ENCODE measurements around the gene SP1.
"Not testable (repeated sequence)": the region's sequence is repeated elsewhere in the genome, so short reads cannot be mapped to it uniquely, and the experiment has no call there.

SP1 gene

DNA sequence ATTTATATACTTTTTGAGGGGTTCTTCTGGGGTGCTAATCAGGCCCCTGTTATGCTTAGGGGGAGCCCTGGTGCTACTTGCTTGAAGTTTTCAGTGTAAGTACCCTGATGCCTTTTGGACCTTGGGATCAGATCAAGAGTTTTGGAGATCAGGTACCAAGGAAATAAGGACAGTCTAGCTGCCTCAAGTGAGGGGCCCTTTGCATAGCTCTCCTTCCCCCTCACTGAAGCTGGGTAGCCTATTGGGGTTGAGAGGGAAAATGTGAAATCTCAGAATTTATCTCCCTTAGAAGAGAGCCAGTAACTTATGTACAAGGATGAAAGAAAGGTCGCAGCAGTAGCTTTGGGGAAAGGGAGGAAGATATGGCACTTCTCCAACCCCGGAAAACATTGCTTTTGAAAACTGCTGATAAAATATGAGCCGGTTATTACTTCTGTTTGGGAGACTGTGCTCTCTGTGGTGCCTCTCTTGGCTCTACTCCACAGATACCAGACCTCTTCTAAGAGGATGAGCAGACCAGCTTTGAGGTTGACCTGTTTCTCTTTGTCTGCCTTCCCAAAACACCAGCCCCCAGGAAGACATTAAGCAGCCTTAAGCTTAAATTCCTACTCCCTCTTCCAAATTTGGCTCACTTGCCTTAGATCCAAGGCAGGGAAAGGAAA lies 34.9 kb downstream of the SP1 start:
- DNase-seq (ENCODE audit: low read depth) = no peak

DNA sequence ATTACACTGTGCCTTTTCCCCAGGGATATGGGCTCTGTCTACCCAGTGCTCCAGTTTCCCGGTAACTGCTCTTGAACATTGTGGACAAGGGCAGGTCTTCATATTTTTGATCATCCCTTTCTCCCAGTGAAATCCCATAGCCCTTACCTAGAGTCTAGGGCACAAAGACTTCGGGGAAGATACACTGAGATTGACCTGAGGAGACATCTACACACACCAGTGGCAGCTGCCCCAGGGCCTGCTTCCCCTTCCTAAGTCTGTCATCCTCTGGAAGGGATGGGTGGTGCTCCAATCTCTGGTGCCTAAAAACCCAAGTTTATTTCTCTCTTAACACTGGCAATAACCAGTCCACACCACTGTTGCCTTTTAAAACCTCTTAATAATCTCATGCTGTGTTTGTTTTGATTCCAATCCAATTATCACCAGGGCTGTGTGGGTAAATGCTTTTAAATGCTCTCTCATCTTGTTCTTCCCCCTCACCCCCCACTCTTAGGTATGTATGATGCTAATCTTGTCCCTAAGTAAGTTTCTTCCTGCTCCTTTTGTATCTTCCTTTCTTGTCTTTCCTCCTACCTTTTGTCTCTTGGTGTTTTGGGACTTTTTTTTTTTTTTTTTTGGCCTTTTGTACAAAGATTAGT lies 35.9 kb downstream of the SP1 start:
- not testable (repeated sequence) for DNase-seq (ENCODE audit: low read depth)

DNA sequence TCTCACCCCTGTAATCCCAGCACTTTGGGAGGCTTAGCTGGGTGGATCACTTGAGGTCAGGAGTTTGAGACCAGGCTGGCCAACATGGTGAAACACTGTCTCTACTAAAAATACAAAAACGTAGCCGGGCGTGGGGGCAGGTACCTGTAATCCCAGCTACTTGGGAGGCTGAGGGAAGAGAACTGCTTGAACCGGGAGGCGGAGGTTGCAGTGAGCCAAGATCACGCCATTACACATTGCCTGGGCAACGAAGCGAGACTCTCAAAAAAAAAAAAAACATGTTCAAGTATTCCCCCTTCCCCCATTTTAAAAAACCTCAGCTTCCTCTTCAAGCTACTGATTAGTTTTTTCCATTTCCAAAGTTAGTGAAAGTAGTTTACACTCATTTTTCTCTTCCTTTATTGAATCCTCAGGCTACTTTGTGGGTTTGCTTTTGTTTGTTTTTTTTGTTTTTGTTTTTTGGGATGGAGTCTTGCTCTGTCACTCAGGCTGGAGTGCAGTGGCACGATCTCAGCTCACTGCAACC lies 37.4 kb downstream of the SP1 start:
- DNase-seq (ENCODE audit: low read depth) = not testable (repeated sequence)

DNA sequence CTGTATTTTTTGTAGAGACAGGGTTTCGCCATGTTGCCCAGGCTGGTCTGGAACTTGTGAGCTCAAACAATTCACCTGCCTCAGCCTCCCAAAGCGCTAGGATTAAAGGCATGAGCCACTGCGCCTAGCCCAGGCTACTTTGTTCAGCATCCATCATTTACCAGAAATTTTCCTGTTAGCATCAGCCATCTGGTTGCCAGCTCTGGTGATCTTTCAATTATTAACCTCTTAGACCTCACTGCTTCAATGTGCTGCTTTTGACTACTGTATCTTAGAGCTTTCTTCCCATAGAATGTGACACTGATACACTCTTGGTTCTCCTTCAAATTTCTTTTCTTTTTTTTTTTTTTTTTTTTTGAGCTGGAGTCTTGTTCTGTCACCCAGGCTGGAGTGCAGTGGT lies 38.2 kb downstream of the SP1 start:
- no peak for DNase-seq (ENCODE audit: low read depth)

DNA sequence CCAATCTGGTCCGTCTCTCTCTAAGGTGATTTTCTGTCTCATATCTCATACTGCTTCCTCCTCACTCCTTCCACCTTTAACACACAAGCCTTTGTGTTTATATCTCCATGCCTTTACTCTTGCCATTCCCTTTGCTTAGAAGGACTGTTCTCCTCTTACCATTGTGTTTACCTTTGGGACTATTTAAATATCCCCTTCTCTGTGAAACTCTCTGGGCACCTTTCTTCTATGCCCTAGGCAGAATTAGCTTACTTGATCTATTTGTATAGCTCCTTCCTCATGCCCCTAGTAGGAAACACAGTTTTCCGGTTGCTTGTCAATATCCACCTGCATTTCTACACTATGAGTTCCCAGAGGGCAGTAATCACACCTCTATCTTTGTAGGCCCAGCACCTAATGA lies 39.8 kb downstream of the SP1 start:
- no peak for DNase-seq (ENCODE audit: low read depth)

DNA sequence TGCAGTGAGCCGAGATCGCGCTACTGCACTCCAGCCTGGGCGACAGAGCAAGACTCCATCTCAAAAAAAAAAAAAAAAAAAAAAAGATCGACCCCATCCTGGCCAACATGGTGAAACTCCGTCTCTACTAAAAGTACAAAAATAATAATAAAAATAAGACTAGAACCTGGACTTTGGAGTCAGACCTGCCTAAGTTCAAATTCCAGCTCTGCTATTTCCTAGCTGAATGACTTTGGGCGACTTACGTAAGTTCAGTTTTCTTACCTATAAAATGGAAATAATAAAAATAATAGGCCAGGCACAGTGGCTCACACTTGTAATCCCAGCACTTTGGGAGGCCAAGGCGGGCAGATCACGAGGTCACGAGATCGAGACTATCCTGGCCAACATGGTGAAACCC lies 42.3 kb downstream of the SP1 start:
- not testable (repeated sequence) for DNase-seq (ENCODE audit: low read depth)

DNA sequence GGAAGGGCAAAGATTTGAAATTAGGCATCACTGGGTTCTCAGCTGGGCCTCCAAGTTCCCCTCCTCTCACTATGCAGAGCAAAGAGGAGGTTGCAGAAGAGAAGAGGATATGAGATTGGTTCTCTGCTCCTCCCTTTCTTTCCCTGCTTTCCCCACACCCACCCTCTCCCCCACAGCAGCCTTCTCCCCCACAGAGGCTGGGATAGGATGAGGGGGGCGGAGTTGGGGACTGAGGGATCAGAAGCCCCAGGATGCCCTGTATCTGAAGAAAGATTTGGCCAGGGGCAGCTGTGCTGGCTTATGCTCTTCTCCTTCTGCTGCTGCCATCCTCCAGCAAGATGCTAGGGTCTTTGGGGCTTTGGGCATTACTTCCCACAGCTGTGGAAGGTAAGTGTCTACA lies 43.6 kb downstream of the SP1 start, which contains the start of gene AMHR2:
AMHR2 (plus strand) TSS at position 259 of the 400 bp plus-strand sequence; CDS start at position 339, 80 bp downstream.
- DNase-seq (ENCODE audit: low read depth) = no peak

DNA sequence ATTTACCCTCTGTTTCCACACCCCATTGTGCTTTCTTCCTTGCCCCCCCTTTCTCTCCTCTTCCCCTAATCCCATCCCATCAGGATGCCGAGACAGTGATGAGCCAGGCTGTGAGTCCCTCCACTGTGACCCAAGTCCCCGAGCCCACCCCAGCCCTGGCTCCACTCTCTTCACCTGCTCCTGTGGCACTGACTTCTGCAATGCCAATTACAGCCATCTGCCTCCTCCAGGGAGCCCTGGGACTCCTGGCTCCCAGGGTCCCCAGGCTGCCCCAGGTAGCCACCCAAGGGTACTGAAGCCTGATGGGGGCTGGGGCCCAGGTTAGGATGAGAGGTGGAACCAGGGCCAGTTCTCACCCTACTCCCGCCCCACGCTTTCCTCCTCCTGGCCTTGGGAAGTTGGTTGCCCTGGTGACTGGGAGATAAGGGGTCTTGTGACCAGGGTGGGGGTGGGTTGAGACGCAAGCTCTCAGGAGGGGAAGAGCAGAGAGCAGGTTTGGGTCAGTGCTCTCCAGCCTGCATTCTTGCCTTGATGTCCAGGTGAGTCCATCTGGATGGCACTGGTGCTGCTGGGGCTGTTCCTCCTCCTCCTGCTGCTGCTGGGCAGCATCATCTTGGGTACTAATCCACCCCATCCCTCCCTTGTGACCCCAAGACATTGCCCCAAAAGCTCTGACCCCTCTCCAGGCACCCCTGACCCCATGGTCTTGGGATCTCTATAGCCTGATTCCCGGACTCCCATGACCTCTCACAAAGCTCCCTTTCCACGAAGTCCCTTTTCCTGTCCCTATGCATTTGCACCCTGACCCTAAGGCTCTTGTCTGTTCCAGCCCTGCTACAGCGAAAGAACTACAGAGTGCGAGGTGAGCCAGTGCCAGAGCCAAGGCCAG lies 44.9 kb downstream of the SP1 start:
- no peak for DNase-seq (ENCODE audit: low read depth)

DNA sequence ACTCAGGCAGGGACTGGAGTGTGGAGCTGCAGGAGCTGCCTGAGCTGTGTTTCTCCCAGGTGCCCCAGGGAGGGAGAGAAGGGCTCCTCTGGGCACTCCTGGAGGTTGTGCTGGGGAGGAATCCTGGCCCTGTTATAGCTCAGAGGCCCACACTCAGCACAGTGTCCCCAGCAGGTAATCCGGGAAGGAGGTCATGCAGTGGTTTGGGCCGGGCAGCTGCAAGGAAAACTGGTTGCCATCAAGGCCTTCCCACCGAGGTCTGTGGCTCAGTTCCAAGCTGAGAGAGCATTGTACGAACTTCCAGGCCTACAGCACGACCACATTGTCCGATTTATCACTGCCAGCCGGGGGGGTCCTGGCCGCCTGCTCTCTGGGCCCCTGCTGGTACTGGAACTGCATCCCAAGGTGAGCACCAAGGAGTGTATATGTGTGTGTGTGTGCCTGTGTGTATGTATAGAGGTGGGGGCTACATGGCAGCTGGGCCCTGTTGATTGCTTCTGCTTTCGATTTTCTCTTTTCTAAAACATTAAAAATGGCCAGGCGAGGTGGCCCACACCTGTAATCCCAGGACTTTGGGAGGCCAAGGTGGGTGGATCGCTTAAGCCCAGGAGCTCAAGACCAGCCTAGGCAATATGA lies 45.7 kb downstream of the SP1 start:
- no peak for DNase-seq (ENCODE audit: low read depth)

DNA sequence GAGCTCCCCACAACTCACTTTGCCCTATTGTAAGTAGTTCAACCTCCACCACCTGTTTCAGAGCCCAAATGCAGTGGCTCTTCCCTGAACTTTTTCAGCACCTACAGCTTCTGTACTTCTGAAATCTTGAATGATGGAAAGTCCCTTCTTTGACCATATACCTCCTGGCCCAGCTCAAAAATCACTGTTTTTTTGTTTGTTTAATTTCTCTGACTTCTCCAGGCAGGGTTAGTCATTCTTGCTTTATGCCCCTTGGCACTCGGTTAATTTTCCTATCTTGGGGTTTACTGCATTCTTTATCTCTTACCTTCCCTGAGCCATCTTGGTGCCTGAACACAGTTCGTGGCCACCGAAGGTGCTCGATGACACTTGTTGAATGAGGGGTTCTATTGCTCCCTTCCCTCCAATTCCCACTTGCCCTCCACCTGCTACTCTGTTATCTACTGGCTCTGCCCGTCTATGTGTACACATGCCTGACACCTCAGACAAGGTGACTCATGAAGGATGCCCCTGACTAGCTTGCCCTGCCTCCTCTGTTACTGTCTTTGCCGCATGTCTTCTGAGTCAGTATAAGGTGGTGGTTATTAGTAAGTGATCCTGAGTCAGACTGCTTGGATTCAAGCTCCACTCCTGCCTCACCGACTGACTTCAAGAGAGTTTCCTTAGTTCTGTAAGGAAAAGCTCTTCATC lies 48.1 kb downstream of the SP1 start:
- peak; percentile 71 for DNase-seq (ENCODE audit: low read depth)

DNA sequence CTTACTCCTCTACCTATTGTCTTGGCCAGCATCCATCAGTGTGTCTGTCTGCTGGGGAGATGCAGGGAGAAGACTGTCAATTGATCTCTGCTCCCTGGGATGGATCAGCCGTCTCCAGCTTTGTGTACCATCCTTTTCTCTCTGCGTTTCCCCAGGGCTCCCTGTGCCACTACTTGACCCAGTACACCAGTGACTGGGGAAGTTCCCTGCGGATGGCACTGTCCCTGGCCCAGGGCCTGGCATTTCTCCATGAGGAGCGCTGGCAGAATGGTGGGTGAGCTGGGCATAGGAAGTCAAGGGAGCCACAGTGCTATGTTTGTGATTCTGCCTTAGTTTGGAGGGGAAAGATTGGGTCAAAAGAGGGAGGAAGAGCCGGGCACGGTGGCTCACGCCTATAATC lies 48.8 kb downstream of the SP1 start:
- no peak for DNase-seq (ENCODE audit: low read depth)

DNA sequence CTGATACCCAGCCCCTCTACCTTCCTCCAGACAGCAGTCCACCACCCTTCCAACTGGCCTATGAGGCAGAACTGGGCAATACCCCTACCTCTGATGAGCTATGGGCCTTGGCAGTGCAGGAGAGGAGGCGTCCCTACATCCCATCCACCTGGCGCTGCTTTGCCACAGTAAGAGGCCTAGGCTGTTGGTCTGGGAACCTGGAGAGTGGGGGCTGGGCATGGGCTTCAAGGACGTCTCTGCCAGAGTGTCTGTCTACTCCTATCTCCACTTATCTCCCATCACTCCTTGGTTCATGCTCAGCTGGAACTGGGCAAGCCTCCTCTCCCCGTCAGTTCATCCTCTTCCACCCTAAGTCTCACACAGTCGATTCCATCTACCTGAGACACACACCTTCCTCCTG lies 50.1 kb downstream of the SP1 start:
- no peak for DNase-seq (ENCODE audit: low read depth)

DNA sequence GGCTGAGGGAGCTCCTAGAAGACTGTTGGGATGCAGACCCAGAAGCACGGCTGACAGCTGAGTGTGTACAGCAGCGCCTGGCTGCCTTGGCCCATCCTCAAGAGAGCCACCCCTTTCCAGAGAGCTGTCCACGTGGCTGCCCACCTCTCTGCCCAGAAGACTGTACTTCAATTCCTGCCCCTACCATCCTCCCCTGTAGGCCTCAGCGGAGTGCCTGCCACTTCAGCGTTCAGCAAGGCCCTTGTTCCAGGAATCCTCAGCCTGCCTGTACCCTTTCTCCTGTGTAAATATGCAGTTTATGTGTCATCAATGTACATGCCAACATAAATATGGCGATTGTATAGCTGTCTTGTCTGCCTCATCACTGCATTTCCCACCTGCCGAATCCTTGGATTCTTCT lies 51.2 kb downstream of the SP1 start:
- no peak for DNase-seq (ENCODE audit: low read depth)

DNA sequence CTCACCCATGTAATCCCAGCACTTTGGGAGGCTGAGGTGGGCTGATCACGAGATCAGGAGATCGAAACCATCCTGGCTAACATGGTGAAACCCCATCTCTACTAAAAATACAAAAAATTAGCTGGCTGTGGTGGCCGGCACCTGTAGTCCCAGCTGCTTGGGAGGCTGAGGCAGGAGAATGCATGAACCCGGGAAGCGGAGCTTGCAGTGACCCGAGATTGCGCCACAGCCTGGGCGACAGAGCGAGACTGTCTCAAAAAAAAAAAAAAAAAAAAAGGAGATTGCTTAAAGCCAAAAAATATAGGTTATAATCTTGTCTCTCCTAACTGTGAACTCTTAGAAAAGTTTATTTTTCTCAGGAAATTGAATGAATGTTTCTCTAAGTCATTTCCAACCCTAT lies 55.4 kb downstream of the SP1 start:
- DNase-seq (ENCODE audit: low read depth) = not testable (repeated sequence)

DNA sequence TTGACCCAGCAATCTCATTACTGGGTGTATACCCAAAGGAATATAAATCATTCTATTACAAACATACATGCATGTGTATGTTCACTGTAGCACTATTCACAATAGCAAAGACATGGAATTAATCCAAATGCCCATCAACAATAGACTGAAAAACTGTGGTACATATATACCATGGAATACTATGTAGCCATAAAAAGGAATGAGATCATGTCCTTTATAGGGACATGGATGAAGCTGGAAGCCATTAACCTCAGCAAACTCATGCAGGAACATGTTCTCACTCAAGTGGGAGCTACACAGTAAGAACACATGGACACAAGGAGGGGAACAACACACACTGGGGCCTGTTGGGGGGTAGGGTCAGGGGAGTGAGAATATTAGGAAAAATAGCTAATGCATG lies 59.6 kb downstream of the SP1 start:
- not testable (repeated sequence) for DNase-seq (ENCODE audit: low read depth)

DNA sequence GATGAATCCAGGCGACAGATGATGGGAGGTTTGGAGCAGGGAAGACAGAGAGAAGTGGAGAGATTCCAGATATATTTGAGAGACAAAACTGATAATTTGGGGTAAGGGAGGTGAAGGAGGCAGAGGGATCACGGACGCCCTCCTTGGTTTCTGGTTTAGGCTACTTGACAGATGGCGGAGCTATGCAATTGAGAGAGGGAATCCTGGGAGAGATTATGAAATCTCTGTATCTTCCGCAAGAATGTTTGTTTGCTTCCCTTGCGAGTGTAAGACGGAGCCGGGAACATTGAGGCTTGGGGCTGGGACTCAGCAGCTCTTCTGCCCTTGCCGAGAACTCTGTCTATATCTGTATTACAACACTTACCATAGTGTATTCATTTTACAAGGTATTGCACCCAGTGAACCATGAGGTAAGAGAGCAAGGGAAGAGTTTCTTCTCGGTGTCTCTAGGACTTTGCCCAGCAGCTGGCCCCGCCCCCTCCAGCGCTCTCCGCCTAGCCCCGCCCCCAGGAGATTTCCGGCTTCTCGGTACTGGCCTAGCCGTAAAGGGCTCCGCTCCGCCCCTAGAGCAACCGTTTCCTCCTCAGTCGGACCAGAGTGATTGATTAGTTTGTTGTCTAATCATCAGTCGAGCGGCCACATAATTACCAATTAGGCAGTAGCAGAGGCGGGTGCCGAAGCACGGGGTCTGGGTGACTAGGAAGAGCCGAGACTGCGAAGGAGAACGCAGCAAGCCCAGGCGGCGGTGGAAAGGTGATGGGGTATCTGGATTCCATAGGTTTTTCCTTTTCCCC lies 61.3 kb downstream of the SP1 start, which contains the start of gene PRR13:
PRR13 (plus strand) TSS at position 695 of the 794 bp plus-strand sequence. CDS start 981 bp downstream, outside the sequence.
- peak; percentile 100 for DNase-seq (ENCODE audit: low read depth)

DNA sequence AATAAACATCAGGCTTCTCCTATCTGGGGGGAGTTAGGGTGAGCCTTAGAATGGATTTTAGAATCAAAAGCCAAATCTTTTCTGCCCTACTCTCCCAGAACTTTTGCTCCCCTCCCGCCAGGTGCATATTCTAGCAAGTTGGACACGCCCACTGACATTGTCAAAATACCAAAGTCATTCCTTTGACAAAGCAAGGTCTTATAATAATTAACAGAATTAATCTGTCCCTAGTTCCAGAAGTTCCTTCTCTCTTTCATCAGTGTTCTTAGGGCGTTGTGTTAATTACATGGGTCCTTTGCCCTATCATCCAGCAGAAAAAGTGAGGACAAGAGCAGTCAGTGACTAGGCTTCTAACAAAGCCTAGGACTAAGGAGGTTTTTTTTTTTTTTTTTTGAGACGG lies 64.0 kb downstream of the SP1 start:
- no peak for DNase-seq (ENCODE audit: low read depth)

DNA sequence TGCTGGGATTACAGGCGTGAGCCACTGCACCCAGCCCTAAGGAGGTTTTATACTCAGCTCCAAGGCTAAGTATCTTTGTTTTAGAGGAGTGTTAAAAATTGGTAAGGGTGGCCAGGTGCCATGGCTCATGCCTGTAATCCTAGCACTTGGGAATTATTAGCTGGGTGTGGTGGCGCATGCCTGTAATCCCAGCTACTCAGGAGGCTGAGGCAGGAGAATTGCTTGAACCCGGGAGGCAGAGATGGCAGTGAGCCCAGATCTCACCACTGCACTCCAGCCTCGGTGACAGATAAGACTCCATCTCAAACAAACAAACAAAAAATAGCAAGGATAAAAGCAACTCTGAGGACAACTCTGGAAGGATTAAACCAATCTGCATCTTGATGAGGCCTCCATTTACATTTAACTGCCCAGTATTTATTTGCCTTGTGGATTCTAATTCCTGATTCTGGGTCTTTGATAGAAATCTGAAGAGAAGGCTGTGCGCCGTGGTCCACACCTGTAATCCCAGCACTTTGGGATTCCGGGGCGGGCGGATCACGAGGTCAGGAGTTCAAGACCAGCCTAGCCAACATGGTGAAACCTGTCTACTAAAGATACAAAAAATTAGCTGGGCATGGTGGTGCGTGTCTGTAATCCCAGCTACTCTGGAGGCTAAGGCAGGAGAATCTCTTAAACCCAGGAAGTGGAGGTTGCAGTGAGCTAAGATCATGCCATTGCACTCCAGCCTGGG lies 64.8 kb downstream of the SP1 start:
- not testable (repeated sequence) for DNase-seq (ENCODE audit: low read depth)

DNA sequence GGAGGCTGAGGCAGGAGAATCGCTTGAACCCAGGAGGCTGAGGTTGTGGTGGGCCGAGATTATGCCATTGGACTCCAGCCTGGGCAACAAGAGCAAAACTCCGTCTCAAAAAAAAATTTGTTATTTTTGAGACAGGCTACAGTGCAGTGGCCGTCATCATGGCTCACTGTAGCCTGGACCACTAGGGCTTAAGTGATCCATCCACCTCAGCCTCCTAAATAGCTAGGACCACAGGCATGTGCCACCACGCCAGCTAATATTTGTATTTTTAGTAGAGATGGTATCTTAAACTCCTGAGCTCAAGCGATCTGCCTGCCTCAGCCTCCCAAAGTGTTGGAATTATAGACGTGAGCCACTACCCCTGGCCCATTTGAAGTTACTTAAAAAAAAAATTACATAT lies 71.0 kb downstream of the SP1 start:
- DNase-seq (ENCODE audit: low read depth) = no peak

DNA sequence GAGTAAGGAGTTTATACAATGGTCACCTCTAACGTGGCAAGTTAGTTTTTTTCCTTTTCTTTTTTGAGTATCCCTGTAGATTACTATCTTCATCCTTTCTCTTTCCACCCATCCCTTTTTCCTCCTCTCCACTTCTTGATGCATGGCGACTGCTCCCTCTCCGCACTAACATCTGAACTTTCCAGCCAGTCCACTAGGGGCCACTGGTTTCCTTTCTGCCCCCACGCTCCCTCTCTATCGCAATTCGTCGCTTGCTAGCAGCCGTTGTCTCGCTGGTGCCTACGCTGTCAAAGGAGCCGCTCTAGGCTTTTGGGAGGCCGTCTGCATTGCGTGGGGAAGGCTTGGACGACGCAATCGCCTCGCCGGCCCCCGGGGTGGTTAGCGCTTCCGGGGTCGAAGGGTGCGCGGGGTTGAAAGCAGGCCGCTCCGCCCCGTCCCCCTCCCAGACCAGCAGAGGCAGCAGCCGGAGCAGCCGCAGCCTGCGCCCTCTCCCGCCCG lies 71.7 kb downstream of the SP1 start, which contains the start of gene PCBP2:
PCBP2 (plus strand) TSS at position 442 of the 498 bp plus-strand sequence. CDS start 2,699 bp downstream, outside the sequence.
- DNase-seq (ENCODE audit: low read depth) = peak; percentile 99

All from GM04504 (cell line).